Sigmoid colon (tissue), 3 donors: ENCODE measurements around the gene TGFBR2.

ENCODE experiments used
- POLR2A ChIP-seq, 2 donors: fragments of 450-650 bp; IDR thresholded peaks; one replicate each; pipeline ENCODE4 v1.6.1; 2016; ENCODE audit warnings: antibody characterized with exemption in 2 of 2, mild to moderate bottlenecking in 2 of 2, moderate library complexity in 2 of 2
- TF ChIP-seq, protein P1 (sequence below), 4 experiments: fragments of 450-650 bp in 3 of 4; fragments of 200-600 bp in 1 of 4; IDR thresholded peaks; one replicate each; pipeline ENCODE4 v1.5.1; 2016 to 2019; ENCODE audit warnings: antibody characterized with exemption in 4 of 4, mild to moderate bottlenecking in 3 of 4, moderate library complexity in 2 of 4

GRCh38 chr3:30695302-30696061 is 89.1 kb downstream of the TGFBR2 start:
- TF ChIP-seq, protein P1, sequence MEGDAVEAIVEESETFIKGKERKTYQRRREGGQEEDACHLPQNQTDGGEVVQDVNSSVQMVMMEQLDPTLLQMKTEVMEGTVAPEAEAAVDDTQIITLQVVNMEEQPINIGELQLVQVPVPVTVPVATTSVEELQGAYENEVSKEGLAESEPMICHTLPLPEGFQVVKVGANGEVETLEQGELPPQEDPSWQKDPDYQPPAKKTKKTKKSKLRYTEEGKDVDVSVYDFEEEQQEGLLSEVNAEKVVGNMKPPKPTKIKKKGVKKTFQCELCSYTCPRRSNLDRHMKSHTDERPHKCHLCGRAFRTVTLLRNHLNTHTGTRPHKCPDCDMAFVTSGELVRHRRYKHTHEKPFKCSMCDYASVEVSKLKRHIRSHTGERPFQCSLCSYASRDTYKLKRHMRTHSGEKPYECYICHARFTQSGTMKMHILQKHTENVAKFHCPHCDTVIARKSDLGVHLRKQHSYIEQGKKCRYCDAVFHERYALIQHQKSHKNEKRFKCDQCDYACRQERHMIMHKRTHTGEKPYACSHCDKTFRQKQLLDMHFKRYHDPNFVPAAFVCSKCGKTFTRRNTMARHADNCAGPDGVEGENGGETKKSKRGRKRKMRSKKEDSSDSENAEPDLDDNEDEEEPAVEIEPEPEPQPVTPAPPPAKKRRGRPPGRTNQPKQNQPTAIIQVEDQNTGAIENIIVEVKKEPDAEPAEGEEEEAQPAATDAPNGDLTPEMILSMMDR (IDR thresholded peaks at IDR 0.05): no peak
- no peak for TF ChIP-seq POLR2A (IDR thresholded peaks at IDR 0.05)
